GM18502 (cell line): ENCODE data around the gene PPFIBP2.
A peak's percentile ranks its signal among the peaks of the same experiment; 100 is the strongest.

Experiments used
- ATAC-seq: cut with Tn5 transposase; IDR thresholded peaks from one replicate; pipeline ENCODE4 v1.9.1; 2021; ENCODE audit warnings: mild to moderate bottlenecking; ENCODE audit not compliant: unreplicated experiment, poor library complexity

The PPFIBP2 gene

GRCh38 chr11:7523416-7524210 is 9.8 kb downstream of the PPFIBP2 start:
- no peak for ATAC-seq

GRCh38 chr11:7524462-7525235 is 10.8 kb downstream of the PPFIBP2 start:
- no peak for ATAC-seq

- ATAC-seq, result no peak
Measured at GRCh38 chr11:7525424-7525823, 11.6 kb downstream of the PPFIBP2 start.

GRCh38 chr11:7527029-7527428 is 13.2 kb downstream of the PPFIBP2 start:
- ATAC-seq, result peak; percentile 36

- no peak for ATAC-seq
Measured at GRCh38 chr11:7528514-7529049, 14.8 kb downstream of the PPFIBP2 start.

- no peak for ATAC-seq
Measured at GRCh38 chr11:7530013-7530640, 16.3 kb downstream of the PPFIBP2 start.

- ATAC-seq, result no peak
Measured at GRCh38 chr11:7531011-7531410, 17.2 kb downstream of the PPFIBP2 start.

- no peak for ATAC-seq
Measured at GRCh38 chr11:7532405-7533145, 18.8 kb downstream of the PPFIBP2 start.

GRCh38 chr11:7533199-7534041 is 19.6 kb downstream of the PPFIBP2 start:
- ATAC-seq, result peak; percentile 28

- ATAC-seq, result peak; percentile 61
Measured at GRCh38 chr11:7534042-7534378, 20.2 kb downstream of the PPFIBP2 start.

- ATAC-seq, result no peak
Measured at GRCh38 chr11:7536100-7536499, 22.3 kb downstream of the PPFIBP2 start.

- ATAC-seq, result no peak
Measured at GRCh38 chr11:7537265-7537664, 23.5 kb downstream of the PPFIBP2 start.

GRCh38 chr11:7538031-7538430 is 24.2 kb downstream of the PPFIBP2 start:
- ATAC-seq, result no peak

- no peak for ATAC-seq
Measured at GRCh38 chr11:7538466-7539454, 25.0 kb downstream of the PPFIBP2 start.

- no peak for ATAC-seq
Measured at GRCh38 chr11:7540830-7541555, 27.2 kb downstream of the PPFIBP2 start.

- ATAC-seq, result no peak
Measured at GRCh38 chr11:7543302-7543701, 29.5 kb downstream of the PPFIBP2 start.

- no peak for ATAC-seq
Measured at GRCh38 chr11:7544021-7544420, 30.2 kb downstream of the PPFIBP2 start.

- no peak for ATAC-seq
Measured at GRCh38 chr11:7545611-7546010, 31.8 kb downstream of the PPFIBP2 start.
